IMR-90 (cell line): Measurements from ENCODE around the gene GABARAPL1. TPM values are rescaled to one million over a fixed set of nuclear protein-coding genes. Genes with fewer than 3 reads are reported as not detected.
A peak's percentile ranks its signal among the peaks of the same experiment; 100 is the strongest.

Source experiments
- ATAC-seq: fragments of 200-7000 bp; cut with Tn5 transposase; 2 replicates; pipeline ENCODE4 v1.9.1; 2020; ENCODE audit warnings: low read depth, mild to moderate bottlenecking, moderate library complexity
- BruUV-seq: library from RNA; stranded (reverse); fragments of 400-500 nt; replicated peaks from 2 replicates; lab custom pipeline; 2021; lab: Mats Ljungman, UMichigan
- CTCF ChIA-PET: fragments of 300-600 bp; formaldehyde crosslinking; extraction: SDS; loops from one replicate; lab custom pipeline; 2021; ENCODE audit warnings: antibody characterized with exemption; lab: Yijun Ruan, JAX
- POLR2A ChIA-PET: fragments of 300-600 bp; sonication (Branson Sonifier 250); formaldehyde crosslinking; loops from one replicate; lab custom pipeline; 2022; ENCODE audit warnings: antibody characterized with exemption; ENCODE audit not compliant: unreplicated experiment; lab: Charles Lee
- DNase-seq: peaks from one replicate; pipeline ENCODE4 v3.0.0; 2013
- H2AFZ ChIP-seq: replicated peaks from 2 replicates; pipeline ENCODE3; 2013; ENCODE audit warnings: low read length, mild to moderate bottlenecking; ENCODE audit not compliant: poor library complexity
- H2AK5ac ChIP-seq: 2 replicates; pipeline ENCODE4 v1.6.1; 2013; ENCODE audit warnings: low read depth, low read length, inconsistent platforms
- H2AK9ac ChIP-seq: replicated peaks from 2 replicates; pipeline ENCODE3; 2013; ENCODE audit warnings: mild to moderate bottlenecking, low read depth, low read length, moderate library complexity; ENCODE audit not compliant: poor library complexity
- H2BK120ac ChIP-seq: 2 replicates; pipeline ENCODE4 v1.6.1; 2013; ENCODE audit warnings: low read depth, low read length, inconsistent platforms
- H2BK15ac ChIP-seq: 3 replicates; pipeline ENCODE4 v1.6.1; 2013; ENCODE audit warnings: low read depth, low read length, inconsistent platforms
- H2BK20ac ChIP-seq: 2 replicates; pipeline ENCODE4 v1.6.1; 2013; ENCODE audit warnings: low read depth, mild to moderate bottlenecking, inconsistent platforms, low read length, moderate library complexity
- H2BK5ac ChIP-seq: 2 replicates; pipeline ENCODE4 v1.6.1; 2013; ENCODE audit warnings: mild to moderate bottlenecking, low read depth, low read length, inconsistent platforms; ENCODE audit not compliant: poor library complexity, severe bottlenecking
- H3K14ac ChIP-seq: replicated peaks from 2 replicates; pipeline ENCODE4 v1.6.1; 2013; ENCODE audit warnings: low read depth, low read length, inconsistent platforms
- H3K18ac ChIP-seq: 2 replicates; pipeline ENCODE4 v1.6.1; 2013; ENCODE audit warnings: low read depth, low read length, control low read depth
- H3K23ac ChIP-seq: 2 replicates; pipeline ENCODE4 v1.6.1; 2013; ENCODE audit warnings: low read depth, low read length, inconsistent platforms
- H3K27ac ChIP-seq: 2 replicates; pipeline ENCODE4 v1.5.1; 2013; ENCODE audit warnings: mild to moderate bottlenecking, control low read depth, low read length; ENCODE audit not compliant: insufficient read depth
- H3K27me3 ChIP-seq: 2 replicates; pipeline ENCODE4 v1.6.1; 2013; ENCODE audit warnings: low read length; ENCODE audit not compliant: control insufficient read depth, insufficient read depth
- H3K36me3 ChIP-seq: 2 replicates; pipeline ENCODE4 v1.6.1; 2013; ENCODE audit warnings: low read length, mixed read lengths; ENCODE audit not compliant: control insufficient read depth, insufficient read depth
- H3K4ac ChIP-seq: 2 replicates; pipeline ENCODE4 v1.6.1; 2013; ENCODE audit warnings: low read depth, low read length, inconsistent platforms
- H3K4me1 ChIP-seq: 2 replicates; pipeline ENCODE4 v1.6.1; 2013; ENCODE audit warnings: low read length, mixed read lengths; ENCODE audit not compliant: control insufficient read depth, insufficient read depth
- H3K4me2 ChIP-seq: 2 replicates; pipeline ENCODE4 v1.6.1; 2013; ENCODE audit warnings: low read depth, mild to moderate bottlenecking, control low read depth, low read length, moderate library complexity
- H3K4me3 ChIP-seq: 2 replicates; pipeline ENCODE4 v1.5.1; 2013; ENCODE audit warnings: low read depth, mild to moderate bottlenecking, control low read depth, low read length, moderate library complexity; ENCODE audit not compliant: insufficient read depth
- H3K56ac ChIP-seq: 2 replicates; pipeline ENCODE4 v1.6.1; 2013; ENCODE audit warnings: low read length, inconsistent platforms; ENCODE audit not compliant: insufficient read depth; ENCODE audit errors: extremely low read depth
- H3K79me1 ChIP-seq, 2 experiments: 2 replicates each; pipeline ENCODE4 v1.6.1; 2013; ENCODE audit warnings: low read length in 2 of 2, inconsistent platforms in 1 of 2, low read depth in 1 of 2
- H3K9ac ChIP-seq: 2 replicates; pipeline ENCODE4 v1.6.1; 2013; ENCODE audit warnings: low read depth, low read length, control low read depth
- H3K9me1 ChIP-seq: 2 replicates; pipeline ENCODE4 v1.6.1; 2013; ENCODE audit warnings: low read length, inconsistent platforms; ENCODE audit not compliant: insufficient read depth
- H3K9me3 ChIP-seq: 2 replicates; pipeline ENCODE4 v1.6.1; 2013; ENCODE audit warnings: low read length; ENCODE audit not compliant: control insufficient read depth, insufficient read depth
- H4K20me1 ChIP-seq: 2 replicates; pipeline ENCODE4 v1.6.1; 2013; ENCODE audit warnings: low read length, inconsistent platforms; ENCODE audit not compliant: insufficient read depth
- H4K5ac ChIP-seq: 2 replicates; pipeline ENCODE4 v1.6.1; 2013; ENCODE audit warnings: mild to moderate bottlenecking, low read depth, low read length, control low read depth
- H4K8ac ChIP-seq, 2 experiments: 2 replicates each; pipeline ENCODE4 v1.6.1; 2013; ENCODE audit warnings: low read depth in 2 of 2, low read length in 2 of 2, control low read depth in 1 of 2, inconsistent platforms in 1 of 2
- H4K91ac ChIP-seq: 2 replicates; pipeline ENCODE4 v1.6.1; 2013; ENCODE audit warnings: low read depth, low read length, inconsistent platforms; ENCODE audit not compliant: insufficient read depth
- BHLHE40 ChIP-seq: fragments of 150-350 bp; IDR thresholded peaks from 2 replicates; pipeline ENCODE4 v1.6.1; 2016; ENCODE audit warnings: mild to moderate bottlenecking, low read depth, low read length
- CEBPB ChIP-seq: IDR thresholded peaks from 2 replicates; pipeline ENCODE4 v1.6.1; 2012; ENCODE audit warnings: low read depth, low read length, improper control_type of control experiment
- CHD1 ChIP-seq: IDR thresholded peaks from 2 replicates; pipeline ENCODE4 v1.6.1; 2012; ENCODE audit warnings: low read depth, low read length, improper control_type of control experiment
- CTCF ChIP-seq: conservative IDR thresholded peaks from 2 replicates; pipeline ENCODE4 v1.5.1; 2012; ENCODE audit warnings: mild to moderate bottlenecking, low read depth, low read length, improper control_type of control experiment
- ELK1 ChIP-seq: fragments of 150-350 bp; IDR thresholded peaks from 2 replicates; pipeline ENCODE4 v1.6.1; 2016; ENCODE audit warnings: low read depth, mild to moderate bottlenecking, low read length, moderate library complexity, borderline replicate concordance
- FOS ChIP-seq: fragments of 150-350 bp; IDR thresholded peaks from 2 replicates; pipeline ENCODE4 v1.6.1; 2016; ENCODE audit warnings: low read depth, low read length
- MAFK ChIP-seq: IDR thresholded peaks from 2 replicates; pipeline ENCODE4 v1.6.1; 2012; ENCODE audit warnings: low read depth, low read length, improper control_type of control experiment
- MAZ ChIP-seq: IDR thresholded peaks from 2 replicates; pipeline ENCODE4 v1.6.1; 2012; ENCODE audit warnings: low read depth, mild to moderate bottlenecking, low read length, improper control_type of control experiment, moderate library complexity, borderline replicate concordance
- MXI1 ChIP-seq: IDR thresholded peaks from 2 replicates; pipeline ENCODE4 v1.6.1; 2012; ENCODE audit warnings: low read depth, mild to moderate bottlenecking, low read length, moderate library complexity, borderline replicate concordance
- NFE2L2 ChIP-seq: fragments of 150-350 bp; IDR thresholded peaks from 2 replicates; pipeline ENCODE4 v1.6.1; 2016; ENCODE audit warnings: low read depth, mild to moderate bottlenecking, low read length
- POLR2A ChIP-seq: IDR thresholded peaks from 2 replicates; pipeline ENCODE4 v1.6.1; 2012; ENCODE audit warnings: mild to moderate bottlenecking, low read depth, low read length
- RAD21 ChIP-seq: IDR thresholded peaks from 2 replicates; pipeline ENCODE4 v1.6.1; 2012; ENCODE audit warnings: low read length, improper control_type of control experiment
- RFX5 ChIP-seq: IDR thresholded peaks from 2 replicates; pipeline ENCODE4 v1.8.0; 2012; ENCODE audit warnings: low read depth, mild to moderate bottlenecking, low read length, moderate library complexity
- SMC3 ChIP-seq: fragments of 150-350 bp; IDR thresholded peaks from 2 replicates; pipeline ENCODE4 v1.6.1; 2016; ENCODE audit warnings: low read depth, mild to moderate bottlenecking, antibody characterized with exemption, low read length, moderate library complexity
- USF2 ChIP-seq: fragments of 150-350 bp; IDR thresholded peaks from 2 replicates; pipeline ENCODE4 v1.6.1; 2017; ENCODE audit warnings: mild to moderate bottlenecking, antibody characterized with exemption, low read length, low read depth
- WGBS, 2 experiments: methylation state at CpG; one replicate each; pipeline versions ENCODE4 v1.1.5 to v1.1.7; 2013; ENCODE audit warnings: missing lambda C conversion rate in 2 of 2; ENCODE audit not compliant: insufficient read length in 1 of 2; ENCODE audit errors: extremely low coverage in 2 of 2; 5-methylcytosine and 5-hydroxymethylcytosine counted together
- dilution Hi-C: fragments of 300-500 bp; cut with HindIII; formaldehyde crosslinking; loops from one replicate; pipeline ENCODE4 v1.14.3; 2018; ENCODE audit warnings: low sequenced_read_pairs; ENCODE audit not compliant: unreplicated experiment
- in situ Hi-C: fragments of 300-500 bp; cut with MboI; formaldehyde crosslinking; loops from 3 replicates; pipeline ENCODE4 v1.14.3; 2019; ENCODE audit warnings: low sequenced_read_pairs, inconsistent platforms, mixed read lengths
- intact Hi-C: fragments of 100-400 bp; cut with micrococcal nuclease; formaldehyde crosslinking; loops from 2 replicates; pipeline ENCODE4 v1.10.0; 2022
- polyA plus RNA-seq, 3 experiments: library from polyadenylated mRNA; depleted of rRNA; stranded (reverse); fragments of >200 nt; gene quantifications; 2 replicates each; pipeline ENCODE4 v1.2.3, GENCODE V29; 2012; ENCODE audit warnings: low replicate concordance in 1 of 3
- total RNA-seq: library from RNA; depleted of rRNA; stranded (reverse); fragments of >200 nt; gene quantifications from 2 replicates; pipeline ENCODE4 v1.2.3, GENCODE V29; 2012

GABARAPL1 gene
- total and polyA plus RNA-seq, 2 of the 4 experiments (the other 2 are of a cell fraction), result 51.6 to 93.6 TPM

GRCh38 chr12:10174986-10175614 is 37.6 kb upstream of the GABARAPL1 start:
- Histone ChIP-seq H2BK15ac (peak overlapping the region; percentile 50; the same call in 2 of the 3 replicates), H2BK120ac (peak overlapping the region; percentile 14; the same call in 1 of the 2 replicates), H4K91ac (no peak overlapping the region; the same call in 1 of the 2 replicates), H4K8ac (no peak overlapping the region), H2AFZ (no peak overlapping the region), H3K9ac (no peak overlapping the region), H3K4me1 (peaks cover 12% of the 10 kb centered on the region), H3K9me1 (no peaks in the 10 kb centered on the region; the same call in 1 of the 2 replicates), H3K56ac (no peak overlapping the region), H3K27ac (no peak overlapping the region), H3K14ac (0 out of 2 replicates have a peak overlapping the region, but pooled peaks have one; percentile 4), H3K4me3 (no peak overlapping the region), H2BK5ac (no peak overlapping the region), H2BK20ac (peak overlapping the region; percentile 44), H2AK5ac (no peak overlapping the region), H3K18ac (peak overlapping the region; percentile 51; the same call in 1 of the 2 replicates), H3K9me3 (no peaks in the 10 kb centered on the region), H3K4me2 (no peak overlapping the region), H3K79me1 (no peaks in the 10 kb centered on the region), H4K5ac (no peak overlapping the region), H3K36me3 (no peaks in the 10 kb centered on the region), H3K23ac (no peak overlapping the region), H3K27me3 (no peaks in the 10 kb centered on the region), H3K4ac (peak overlapping the region; percentile 11; the same call in 1 of the 2 replicates), H4K20me1 (no peaks in the 10 kb centered on the region), H2AK9ac (no peak overlapping the region)
- in situ Hi-C loops, result no loop called here
- ATAC-seq (no peak), DNase-seq (no peak)
- intact Hi-C loops, result no loop called here
- ChIA-PET CTCF (interaction anchor here (1.0 kb wide), 1 partner anchor 10 kb away, joined by 3 read pairs; no protein-coding TSS in a partner anchor), POLR2A (interaction anchor here (0.5 kb wide), 1 partner anchor 32 kb away, joined by 4 read pairs; no protein-coding TSS in a partner anchor)
- WGBS, 2 experiments, result no CpG with 5 or more reads among the region's 2 CpGs
- dilution Hi-C loops, result no loop called here
- no TSS peak for BruUV-seq
- TF ChIP-seq NFE2L2, result no peak
- no peak for TF ChIP-seq MAFK
- no peak for TF ChIP-seq CHD1
- no peak for TF ChIP-seq USF2
- TF ChIP-seq RAD21, result no peak
- TF ChIP-seq SMC3, result no peak
- TF ChIP-seq BHLHE40, result no peak
- no peak for TF ChIP-seq ELK1
- TF ChIP-seq MAZ, result no peak
- TF ChIP-seq CEBPB, result no peak
- TF ChIP-seq CTCF, result no peak
- no peak for TF ChIP-seq FOS
- no peak for TF ChIP-seq RFX5
- no peak for TF ChIP-seq POLR2A
- TF ChIP-seq MXI1, result no peak
